Renal pelvis (tissue), 4 donors: Measurements from ENCODE around the gene SCD. TPM values are rescaled to one million over a fixed set of nuclear protein-coding genes. Genes with fewer than 3 reads are reported as not detected.
"Not testable (repeated sequence)": the region's sequence is repeated elsewhere in the genome, so short reads cannot be mapped to it uniquely, and the experiment has no call there.

Experiments
- DNase-seq: peaks from one replicate; pipeline ENCODE4 v3.0.0-alpha.2; 2013
- polyA plus RNA-seq, 3 donors: library from polyadenylated mRNA; unstranded; fragments of 120-200 nt; gene quantifications; one replicate each; pipeline ENCODE4 v1.2.1, GENCODE V29; 2013; ENCODE audit not compliant: insufficient read length in 3 of 3

The SCD gene
- polyA plus RNA-seq, 3 donors = 42.6 to 51.5 (median 45.8) TPM

- DNase-seq = no peak
Measured at GRCh38 chr10:100357059-100357858, 10.2 kb downstream of the SCD start.

DNA sequence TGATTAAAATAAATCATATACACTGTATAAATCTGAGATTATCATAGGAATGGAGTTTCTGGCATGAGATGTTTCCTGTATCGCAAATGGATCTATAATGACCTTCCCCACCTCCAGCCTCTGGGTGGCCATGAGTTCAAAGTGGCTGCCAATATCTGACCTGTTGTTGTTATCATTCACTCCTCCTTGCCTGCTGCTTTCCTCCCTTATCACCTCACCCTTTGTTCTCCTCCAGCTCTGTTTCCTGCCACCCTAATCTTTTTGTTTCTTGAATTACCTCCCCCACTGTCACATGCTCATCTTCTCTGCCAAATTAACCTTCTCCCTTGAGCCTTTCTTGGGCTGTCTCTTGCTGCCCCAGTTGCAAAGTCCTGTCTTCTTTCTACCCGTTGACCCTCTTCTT is 12.0 kb downstream of the SCD start:
- DNase-seq = no peak

- DNase-seq = no peak
Measured at GRCh38 chr10:100359529-100360150, 12.6 kb downstream of the SCD start.

- DNase-seq = no peak
Measured at GRCh38 chr10:100360234-100360633, 13.2 kb downstream of the SCD start.

GRCh38 chr10:100362570-100363496 is 15.8 kb downstream of the SCD start:
- DNase-seq = no peak

GRCh38 chr10:100364175-100364574 is 17.1 kb downstream of the SCD start:
- no peak for DNase-seq

GRCh38 chr10:100364735-100365391 is 17.8 kb downstream of the SCD start:
- peak; percentile 67 for DNase-seq

DNA sequence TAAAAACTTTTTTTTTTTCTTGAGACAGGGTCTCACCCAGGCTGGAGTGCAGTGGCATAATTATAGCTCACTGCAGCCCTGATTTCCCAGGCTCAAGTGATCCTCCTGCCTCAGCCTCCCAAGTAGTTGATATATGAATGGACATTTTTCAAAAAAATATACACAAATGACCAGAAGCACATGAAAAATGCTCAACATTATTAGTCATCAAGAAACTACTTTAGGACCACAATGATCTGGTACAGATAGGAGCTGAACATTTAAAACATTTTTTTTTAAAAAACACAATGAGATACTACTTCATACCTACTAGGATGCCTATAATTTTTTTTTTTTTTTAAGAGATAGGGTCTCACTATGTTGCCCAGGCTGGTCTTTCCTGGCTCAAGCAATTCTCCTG is 21.7 kb downstream of the SCD start:
- DNase-seq = no peak

- peak; percentile 23 for DNase-seq
Measured at GRCh38 chr10:100370714-100371481, 23.9 kb downstream of the SCD start.

DNA sequence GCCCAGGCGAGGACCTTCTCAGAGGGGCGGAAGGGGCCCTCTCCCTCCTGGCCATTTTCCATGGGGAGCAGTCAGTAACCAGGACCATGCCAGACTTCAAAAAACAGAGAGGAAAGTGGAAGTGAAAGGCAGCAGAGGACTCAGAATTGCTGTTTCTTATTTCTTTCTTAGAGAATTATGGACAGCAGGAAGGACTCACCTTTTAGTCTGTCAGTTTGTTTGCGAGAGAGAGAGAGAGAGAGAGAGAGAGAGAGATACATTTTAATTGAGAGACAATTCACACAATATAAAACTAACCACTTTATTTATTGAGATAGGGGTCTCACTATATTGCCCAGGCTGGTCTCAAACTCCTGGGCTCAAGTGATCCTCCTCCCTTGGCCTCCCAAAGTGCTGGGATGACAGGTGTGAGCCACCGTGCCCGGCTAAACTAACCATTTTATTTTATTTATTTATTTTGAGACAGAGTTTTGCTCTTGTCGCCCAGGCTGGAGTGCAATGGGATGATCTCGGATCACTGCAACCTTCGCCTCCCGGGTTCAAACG is 24.5 kb downstream of the SCD start:
- DNase-seq = no peak

DNA sequence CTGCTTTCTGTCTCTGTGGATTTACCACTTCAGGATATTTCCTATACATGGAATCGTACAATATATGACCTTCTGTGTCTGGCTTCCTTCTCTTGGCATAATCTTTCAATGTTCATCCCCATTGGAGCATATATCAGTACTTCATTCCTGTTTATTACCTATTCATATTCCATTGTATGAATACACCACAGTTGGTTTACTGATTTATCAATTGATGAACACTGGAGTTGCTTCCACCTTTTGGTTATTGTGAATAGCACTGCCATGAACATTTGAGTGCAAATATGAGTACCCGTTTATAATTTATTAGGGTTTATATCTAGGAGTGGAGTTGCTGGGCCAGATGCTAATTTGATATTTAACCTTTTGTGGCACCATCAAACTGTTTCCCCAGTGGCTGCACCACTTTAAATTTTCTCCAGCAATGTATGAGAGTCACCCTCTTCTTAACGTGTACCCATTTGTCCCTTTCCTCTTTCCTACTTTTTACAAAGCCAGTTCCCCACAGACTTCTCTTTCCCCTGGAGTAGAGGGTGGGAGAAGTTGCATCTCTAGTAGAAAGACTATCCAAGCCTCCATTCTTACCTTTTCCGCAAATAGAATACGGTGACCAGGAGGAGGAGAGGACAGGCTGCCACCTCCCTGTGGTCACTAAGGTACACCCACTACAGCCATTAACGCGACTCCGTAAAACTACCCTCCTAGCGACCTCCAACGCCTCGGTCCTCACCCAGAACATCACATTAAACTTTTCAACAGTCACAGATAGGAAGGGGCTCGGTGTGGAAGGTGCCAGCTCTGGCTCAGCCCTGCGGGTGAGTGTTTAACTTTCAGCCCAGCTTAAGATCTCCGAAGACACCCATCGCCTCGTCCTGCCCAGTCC is 25.6 kb downstream of the SCD start:
- no peak for DNase-seq

GRCh38 chr10:100373298-100374199 is 26.5 kb downstream of the SCD start:
- DNase-seq = peak; percentile 98

DNA sequence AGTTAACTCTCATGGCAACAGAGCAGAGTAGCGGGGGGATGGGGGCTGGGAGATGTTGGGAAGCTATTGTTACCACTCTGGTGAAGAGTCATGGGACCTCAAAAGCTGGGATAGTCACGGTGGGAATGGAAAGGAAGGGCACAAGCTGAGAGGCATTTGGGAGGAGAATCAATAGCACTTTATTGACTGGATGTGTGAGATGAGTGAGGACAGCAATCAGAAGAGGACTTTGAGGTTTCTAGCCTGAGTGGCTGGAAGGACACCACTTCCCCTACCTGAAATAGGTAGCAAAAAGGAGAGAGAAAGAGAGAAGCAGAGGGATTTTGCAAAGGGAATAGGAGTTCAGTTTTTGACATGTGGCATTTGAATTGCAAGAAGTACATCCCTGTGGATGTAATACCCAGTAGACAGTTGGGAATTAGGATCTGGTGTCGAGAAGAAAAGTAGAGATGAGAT is 27.2 kb downstream of the SCD start:
- DNase-seq = no peak

- not testable (repeated sequence) for DNase-seq
Measured at GRCh38 chr10:100374677-100375353, 27.8 kb downstream of the SCD start.

- not testable (repeated sequence) for DNase-seq
Measured at GRCh38 chr10:100376656-100377055, 29.6 kb downstream of the SCD start.

DNA sequence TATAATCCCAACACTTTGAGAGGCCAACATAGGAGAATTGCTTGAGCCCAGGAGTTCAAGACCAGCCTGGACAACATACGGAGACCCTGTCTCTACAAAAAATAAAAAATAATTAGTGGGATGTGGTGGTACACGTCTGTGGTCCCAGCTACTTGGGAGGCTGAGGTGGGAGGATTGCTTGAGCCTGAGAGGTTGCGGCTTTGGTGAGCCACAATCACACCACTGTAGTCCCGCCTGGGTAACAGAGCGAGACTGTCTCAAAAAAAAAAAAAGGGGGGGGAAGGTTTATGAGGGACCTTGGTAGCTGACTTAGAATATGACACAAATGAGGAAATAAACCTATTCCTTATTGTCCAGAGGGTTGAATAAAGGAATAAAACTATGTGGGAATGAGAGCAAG is 30.8 kb downstream of the SCD start:
- no peak for DNase-seq

- no peak for DNase-seq
Measured at GRCh38 chr10:100380400-100380799, 33.4 kb downstream of the SCD start.

DNA sequence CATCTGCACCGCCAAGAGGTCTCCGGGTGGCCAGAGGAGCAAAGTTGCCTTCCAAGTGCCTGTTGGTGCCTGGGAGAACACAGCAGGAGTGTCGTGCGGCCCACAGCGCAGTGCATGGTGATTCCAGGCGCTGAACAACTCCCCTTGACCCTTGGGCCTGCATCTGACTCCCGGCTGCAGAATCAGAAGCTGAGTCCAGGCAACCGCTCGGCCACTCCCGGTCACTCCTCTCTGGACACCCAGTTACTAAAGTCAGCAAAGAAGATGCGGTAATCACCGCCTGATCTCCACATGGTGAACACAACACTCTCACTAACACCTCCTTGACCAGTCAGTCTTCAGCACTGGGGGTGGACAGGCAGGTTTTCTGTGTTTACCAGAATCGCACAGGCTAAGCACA is 35.5 kb downstream of the SCD start:
- no peak for DNase-seq
